Uterus (tissue), 4 donors: ENCODE measurements around the gene CAMTA1. TPM values are rescaled to one million over a fixed set of nuclear protein-coding genes. Genes with fewer than 3 reads are reported as not detected.

Source experiments
- DNase-seq, 2 donors: peaks; one replicate each; pipeline ENCODE4 v3.0.0-alpha.2; 2019 to 2020
- H3K27ac ChIP-seq, 2 donors: fragments of 200-600 bp; sonication (generic); 1 replicate in 1 of 2; 2 replicates in 1 of 2; pipeline ENCODE4 v1.5.1; 2016 to 2018
- H3K27me3 ChIP-seq, 2 donors: fragments of 200-600 bp; sonication (generic); one replicate each; pipeline ENCODE4 v1.5.1; 2018 to 2019; ENCODE audit warnings: control low read depth in 1 of 2
- H3K36me3 ChIP-seq, 2 donors: fragments of 200-600 bp; sonication (generic); one replicate each; pipeline ENCODE4 v1.5.1; 2019; ENCODE audit warnings: control low read depth in 1 of 2
- H3K4me1 ChIP-seq, 2 donors: fragments of 200-600 bp; sonication (generic); one replicate each; pipeline ENCODE4 v1.5.1; 2018 to 2019; ENCODE audit warnings: control low read depth in 1 of 2
- H3K4me3 ChIP-seq, 2 donors: fragments of 200-600 bp; sonication (generic); 1 replicate in 1 of 2; 2 replicates in 1 of 2; pipeline ENCODE4 v1.5.1; 2018 to 2019; ENCODE audit warnings: mild to moderate bottlenecking in 1 of 2
- H3K9me3 ChIP-seq, 2 donors: fragments of 200-600 bp; sonication (generic); one replicate each; pipeline ENCODE4 v1.5.1; 2019; ENCODE audit warnings: control low read depth in 1 of 2
- POLR2A ChIP-seq, 2 donors: fragments of 450-650 bp; IDR thresholded peaks; one replicate each; pipeline ENCODE4 v1.6.1; 2016; ENCODE audit warnings: antibody characterized with exemption in 2 of 2, mild to moderate bottlenecking in 1 of 2, moderate library complexity in 1 of 2
- intact Hi-C: fragments of 100-400 bp; cut with DNase I; formaldehyde crosslinking; loops from one replicate; pipeline ENCODE4 v1.15.1; 2023; ENCODE audit warnings: low total_unique reads
- total RNA-seq, 4 donors: library from RNA; depleted of rRNA in 3 of 4; stranded (reverse); fragments of >200 nt in 3 of 4; gene quantifications; one replicate each; pipeline versions ENCODE4 v1.1.0 to v1.2.4, GENCODE V29; 2014 to 2023
- TF ChIP-seq, protein P1 (sequence below), 4 experiments: fragments of 200-600 bp in 2 of 4; fragments of 450-650 bp in 2 of 4; sonication (generic) in 2 of 4; IDR thresholded peaks; one replicate each; pipeline ENCODE4 v1.5.1; 2016 to 2019; ENCODE audit warnings: antibody characterized with exemption in 4 of 4, mild to moderate bottlenecking in 2 of 4, moderate library complexity in 1 of 4
- donor health status: DM: yes; HTN: yes; CAD: no.

The CAMTA1 gene
- total RNA-seq, 4 donors from 2014 or later, result 29.7 to 427 (median 64.8) TPM

DNA sequence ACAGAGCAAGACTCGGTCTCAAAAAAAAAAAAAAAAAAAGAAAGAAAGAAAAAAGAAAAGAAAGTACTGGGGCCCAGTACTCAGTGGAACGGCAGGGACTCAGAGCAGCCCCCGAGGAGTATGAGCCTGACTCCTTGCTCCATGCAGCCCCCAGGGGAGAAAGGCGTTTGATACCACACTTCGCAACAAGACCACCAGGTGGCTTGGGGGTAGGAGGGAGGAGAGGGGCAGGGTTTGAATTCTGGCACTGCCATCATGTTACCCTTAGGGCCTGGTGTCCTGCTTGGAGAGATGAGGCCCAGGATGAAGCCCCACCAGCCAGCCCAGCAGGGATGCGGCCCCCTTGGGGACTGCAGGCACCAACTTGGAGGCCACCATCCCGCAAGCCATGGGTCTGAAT, 664.5 kb downstream of the CAMTA1 start:
- no peak for TF ChIP-seq POLR2A (IDR thresholded peaks at IDR 0.05)
- TF ChIP-seq, protein P1, sequence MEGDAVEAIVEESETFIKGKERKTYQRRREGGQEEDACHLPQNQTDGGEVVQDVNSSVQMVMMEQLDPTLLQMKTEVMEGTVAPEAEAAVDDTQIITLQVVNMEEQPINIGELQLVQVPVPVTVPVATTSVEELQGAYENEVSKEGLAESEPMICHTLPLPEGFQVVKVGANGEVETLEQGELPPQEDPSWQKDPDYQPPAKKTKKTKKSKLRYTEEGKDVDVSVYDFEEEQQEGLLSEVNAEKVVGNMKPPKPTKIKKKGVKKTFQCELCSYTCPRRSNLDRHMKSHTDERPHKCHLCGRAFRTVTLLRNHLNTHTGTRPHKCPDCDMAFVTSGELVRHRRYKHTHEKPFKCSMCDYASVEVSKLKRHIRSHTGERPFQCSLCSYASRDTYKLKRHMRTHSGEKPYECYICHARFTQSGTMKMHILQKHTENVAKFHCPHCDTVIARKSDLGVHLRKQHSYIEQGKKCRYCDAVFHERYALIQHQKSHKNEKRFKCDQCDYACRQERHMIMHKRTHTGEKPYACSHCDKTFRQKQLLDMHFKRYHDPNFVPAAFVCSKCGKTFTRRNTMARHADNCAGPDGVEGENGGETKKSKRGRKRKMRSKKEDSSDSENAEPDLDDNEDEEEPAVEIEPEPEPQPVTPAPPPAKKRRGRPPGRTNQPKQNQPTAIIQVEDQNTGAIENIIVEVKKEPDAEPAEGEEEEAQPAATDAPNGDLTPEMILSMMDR (IDR thresholded peaks at IDR 0.05), result no peak
- Histone ChIP-seq H3K27me3 (no peaks in the 10 kb centered on the region), H3K4me1 (peaks cover 0 to 1% of the 10 kb centered on the region in 2 donors), H3K9me3 (no peaks in the 10 kb centered on the region), H3K4me3 (no peak overlapping the region), H3K36me3 (no peaks in the 10 kb centered on the region), H3K27ac (no peak overlapping the region)
- no peak for DNase-seq
- intact Hi-C loops, result no loop called here

DNA sequence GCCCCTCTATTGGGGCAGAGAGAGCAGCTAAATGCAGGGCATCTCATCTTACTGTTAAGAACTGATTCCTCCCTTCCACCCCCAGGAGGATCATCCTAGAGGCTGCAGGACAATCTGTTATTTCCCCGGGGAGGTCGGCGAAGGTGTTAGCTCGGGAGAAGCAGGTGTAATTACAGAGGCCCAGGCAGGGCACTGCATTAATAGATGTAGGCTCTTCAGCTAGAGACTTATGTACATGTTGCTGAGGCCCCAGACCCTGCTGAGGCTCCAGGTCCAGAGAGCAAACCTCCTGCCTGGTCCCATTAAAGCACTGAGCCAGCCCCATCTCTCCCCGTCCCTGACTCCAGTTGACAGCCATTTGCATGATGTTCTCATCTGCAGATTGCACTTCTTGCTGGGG, 665.6 kb downstream of the CAMTA1 start:
- H3K4me3 ChIP-seq, result no peak overlapping the region
- no peaks in the 10 kb centered on the region for H3K27me3 ChIP-seq
- H3K9me3 ChIP-seq, result no peaks in the 10 kb centered on the region
- peaks cover 0 to 12% of the 10 kb centered on the region in 2 donors for H3K4me1 ChIP-seq
- no peak for DNase-seq
- H3K36me3 ChIP-seq, result no peaks in the 10 kb centered on the region
- H3K27ac ChIP-seq, result no peak overlapping the region
- TF ChIP-seq, protein P1 (IDR thresholded peaks at IDR 0.05), result no peak
- TF ChIP-seq POLR2A (IDR thresholded peaks at IDR 0.05), result no peak
- intact Hi-C loops, result no loop called here

DNA sequence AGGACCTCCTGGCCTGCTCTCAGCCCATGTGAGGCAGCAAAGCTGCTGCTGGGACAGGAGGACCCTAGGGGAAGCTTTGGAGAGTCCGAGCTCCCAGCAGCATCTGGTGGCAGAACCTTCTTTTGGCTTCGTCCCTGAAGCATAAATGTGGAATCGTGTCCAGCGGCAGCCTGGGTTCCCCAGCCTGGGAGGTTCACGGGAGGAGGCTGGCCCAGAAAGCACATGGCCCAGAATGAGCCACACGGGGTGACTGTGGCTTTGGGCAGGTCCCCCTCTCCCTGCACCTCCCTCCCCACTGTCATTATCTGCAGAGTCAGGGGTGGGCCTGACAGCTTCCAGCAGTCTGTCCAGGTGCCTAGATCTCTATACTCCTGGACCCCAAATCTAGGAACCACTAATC, 667.8 kb downstream of the CAMTA1 start:
- Histone ChIP-seq H3K4me1 (peaks cover 0 to 12% of the 10 kb centered on the region in 2 donors), H3K9me3 (no peaks in the 10 kb centered on the region), H3K36me3 (no peaks in the 10 kb centered on the region), H3K4me3 (no peak overlapping the region), H3K27ac (no peak overlapping the region), H3K27me3 (no peaks in the 10 kb centered on the region)
- no peak for TF ChIP-seq POLR2A (IDR thresholded peaks at IDR 0.05)
- TF ChIP-seq, protein P1 (IDR thresholded peaks at IDR 0.05), result no peak
- no peak for DNase-seq
- intact Hi-C loops, result no loop called here

DNA sequence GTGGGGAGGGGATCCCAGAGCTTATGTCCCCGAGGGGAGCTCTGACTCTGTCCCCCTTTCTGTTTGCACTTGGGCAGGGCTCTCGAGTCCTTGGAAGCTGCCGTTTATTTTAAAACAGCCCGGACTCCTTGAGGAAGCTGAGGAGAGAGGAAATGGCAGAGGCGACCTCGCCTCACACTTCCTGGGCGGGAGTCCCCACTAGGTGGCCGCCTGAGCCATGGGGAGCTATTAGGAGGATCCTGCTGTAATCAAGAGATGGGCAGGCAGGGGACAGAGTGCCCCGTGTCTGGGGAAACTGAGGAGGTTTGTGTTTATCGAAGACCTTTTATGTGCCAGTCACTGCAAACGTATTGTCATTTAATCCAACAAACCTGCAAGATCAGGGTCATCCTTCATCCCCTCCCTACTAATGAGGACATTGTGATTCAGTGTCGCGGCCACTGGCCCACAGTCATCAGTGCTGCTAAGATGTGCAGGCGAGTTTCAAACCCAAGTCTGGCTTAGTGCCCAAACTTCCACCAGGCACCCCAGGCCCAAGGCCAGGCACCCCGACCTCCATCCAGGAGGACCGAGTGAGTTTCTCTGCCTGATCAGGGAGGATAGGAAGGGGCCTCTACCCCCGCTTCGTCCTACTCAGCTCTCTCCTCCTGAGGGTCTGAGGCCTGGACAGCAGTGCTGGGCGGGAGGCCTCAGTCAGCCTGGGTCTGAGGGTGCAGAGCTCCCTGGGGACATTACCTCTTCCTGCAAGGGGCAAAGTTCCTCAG, 669.0 kb downstream of the CAMTA1 start:
- no peaks in the 10 kb centered on the region for H3K27me3 ChIP-seq
- no peak overlapping the region for H3K27ac ChIP-seq
- intact Hi-C loops, result no loop called here
- TF ChIP-seq POLR2A (IDR thresholded peaks at IDR 0.05), result no peak
- TF ChIP-seq, protein P1 (IDR thresholded peaks at IDR 0.05), result peak in 2 of 4 experiments; percentile 8 to 9
- H3K36me3 ChIP-seq, result no peaks in the 10 kb centered on the region
- no peaks in the 10 kb centered on the region for H3K9me3 ChIP-seq
- DNase-seq, result no peak
- H3K4me1 ChIP-seq, result peaks cover 0 to 12% of the 10 kb centered on the region in 2 donors
- H3K4me3 ChIP-seq, result no peak overlapping the region

DNA sequence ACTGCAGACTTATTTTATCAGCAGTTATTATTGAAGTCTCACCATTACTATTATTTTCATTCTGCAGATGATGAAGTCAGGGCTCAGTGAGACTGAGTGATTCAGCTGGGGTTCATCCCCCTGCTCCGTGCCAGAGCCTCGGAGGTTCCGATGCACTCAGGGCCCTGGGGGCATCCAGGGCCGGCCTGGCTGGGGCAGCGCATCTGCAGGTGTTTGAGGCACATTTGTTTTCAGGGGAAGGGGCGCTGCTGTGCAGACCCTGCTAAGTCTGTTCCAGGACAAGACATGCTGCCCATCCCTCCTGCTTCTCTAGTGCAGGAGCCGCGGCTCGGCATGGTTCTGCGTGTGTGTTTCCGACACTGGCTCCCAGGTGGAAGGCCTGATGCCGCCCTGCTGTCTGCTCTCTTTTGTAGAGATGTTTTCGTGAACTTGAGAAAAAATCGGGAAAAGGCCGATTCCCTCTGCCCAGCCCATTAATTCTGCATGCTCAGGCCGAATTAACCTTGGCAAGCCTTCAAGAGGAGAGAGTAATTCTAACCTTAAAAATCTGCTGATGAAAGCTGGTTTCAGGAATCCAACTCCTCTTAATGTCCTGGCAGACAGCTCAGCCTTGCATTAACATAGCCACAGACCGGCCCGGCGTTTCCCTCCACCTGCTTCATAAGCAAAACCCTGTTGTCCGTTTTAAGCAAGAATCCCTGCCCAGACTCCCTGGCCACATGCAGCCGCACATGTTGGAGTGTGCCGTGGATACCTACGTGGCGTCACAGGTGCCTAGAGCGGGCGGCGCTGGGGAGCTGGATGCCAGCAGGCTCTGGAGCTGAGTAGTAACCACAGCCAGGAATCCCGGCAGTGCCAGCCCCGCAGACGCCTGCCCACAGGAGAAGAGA, 669.9 kb downstream of the CAMTA1 start:
- Histone ChIP-seq H3K27ac (peak overlapping the region in 1 of 2 donors; percentile 1), H3K27me3 (no peaks in the 10 kb centered on the region), H3K36me3 (no peaks in the 10 kb centered on the region), H3K4me3 (no peak overlapping the region), H3K9me3 (no peaks in the 10 kb centered on the region), H3K4me1 (peaks cover 0 to 12% of the 10 kb centered on the region in 2 donors)
- no peak for DNase-seq
- TF ChIP-seq POLR2A (IDR thresholded peaks at IDR 0.05), result no peak
- TF ChIP-seq, protein P1 (IDR thresholded peaks at IDR 0.05), result no peak
- intact Hi-C loops, result no loop called here
